Transverse colon (tissue), 4 donors: ENCODE measurements around the gene SV2A. TPM values are rescaled to one million over a fixed set of nuclear protein-coding genes. Genes with fewer than 3 reads are reported as not detected.
A peak's percentile ranks its signal among the peaks of the same experiment; 100 is the strongest.

Source experiments
- DNase-seq: peaks from one replicate; pipeline ENCODE4 v3.0.0-alpha.2; 2019
- H3K27ac ChIP-seq, 4 donors: fragments of 200-600 bp; sonication (generic); 2 replicates each; pipeline ENCODE4 v1.5.1; 2016 to 2018; ENCODE audit warnings: inconsistent platforms in 4 of 4
- H3K27me3 ChIP-seq: fragments of 200-600 bp; sonication (generic); 2 replicates; pipeline ENCODE4 v1.5.1; 2017; ENCODE audit warnings: inconsistent platforms
- H3K36me3 ChIP-seq, 4 donors: fragments of 200-600 bp; sonication (generic); 2 replicates each; pipeline ENCODE4 v1.5.1; 2017 to 2019; ENCODE audit warnings: inconsistent platforms in 4 of 4
- H3K4me1 ChIP-seq, 4 donors: fragments of 200-600 bp; sonication (generic); 2 replicates each; pipeline ENCODE4 v1.5.1; 2017 to 2020; ENCODE audit warnings: inconsistent platforms in 4 of 4
- H3K4me3 ChIP-seq, 4 donors: fragments of 200-600 bp; sonication (generic); 1 replicate in 1 of 4; 2 replicates in 3 of 4; pipeline versions ENCODE4 v1.5.1 to v1.6.1; 2017 to 2019; ENCODE audit warnings: inconsistent platforms in 4 of 4
- H3K9me3 ChIP-seq, 2 donors: fragments of 200-600 bp; sonication (generic); 2 replicates each; pipeline ENCODE4 v1.5.1; 2017 to 2019; ENCODE audit warnings: inconsistent platforms in 2 of 2
- EP300 ChIP-seq: sonication (generic); formaldehyde crosslinking; IDR thresholded peaks from one replicate; pipeline ENCODE4 v1.6.1; 2017; ENCODE audit warnings: antibody characterized with exemption, low read depth
- POLR2A ChIP-seq: fragments of 450-650 bp; IDR thresholded peaks from one replicate; pipeline ENCODE4 v1.6.1; 2016; ENCODE audit warnings: antibody characterized with exemption, mild to moderate bottlenecking, moderate library complexity
- POLR2AphosphoS5 ChIP-seq, 3 donors: sonication (generic); formaldehyde crosslinking; IDR thresholded peaks; one replicate each; pipeline ENCODE4 v1.6.1; 2016; ENCODE audit warnings: antibody characterized with exemption in 3 of 3
- WGBS, 2 donors: methylation state at CpG; one replicate each; pipeline ENCODE4 v1.1.5; 2018; ENCODE audit warnings: low coverage in 1 of 2; 5-methylcytosine and 5-hydroxymethylcytosine counted together
- in situ Hi-C, 4 donors: fragments of 200-750 bp; cut with MboI; loops; one replicate each; pipeline versions ENCODE4 v1.15.0 to v1.15.1; 2017; ENCODE audit warnings: low sequenced_read_pairs in 3 of 4, low pct_ligation_motif_present in 1 of 4, low pct_unique_long_range_greater_than_20kb in 1 of 4
- intact Hi-C: fragments of 100-400 bp; cut with DNase I; formaldehyde crosslinking; loops from one replicate; pipeline ENCODE4 v1.15.1; 2023; ENCODE audit warnings: low total_unique reads
- total RNA-seq, 4 donors: library from RNA; depleted of rRNA; stranded (reverse); fragments of >200 nt; gene quantifications; one replicate each; pipeline ENCODE4 v1.1.0, GENCODE V29; 2016
- TF ChIP-seq, protein P1 (sequence below), 5 experiments: fragments of 200-600 bp in 3 of 5; fragments of 450-650 bp in 2 of 5; sonication (generic) in 3 of 5; IDR thresholded peaks; 1 replicate in 2 of 5; 2 replicates in 3 of 5; pipeline ENCODE4 v1.5.1; 2016 to 2017; ENCODE audit warnings: antibody characterized with exemption in 5 of 5, inconsistent platforms in 3 of 5, mild to moderate bottlenecking in 2 of 5, moderate library complexity in 1 of 5

SV2A gene
- total RNA-seq, 4 donors from 2014 or later, result 0.40 to 2.5 (median 1.5) TPM

DNA sequence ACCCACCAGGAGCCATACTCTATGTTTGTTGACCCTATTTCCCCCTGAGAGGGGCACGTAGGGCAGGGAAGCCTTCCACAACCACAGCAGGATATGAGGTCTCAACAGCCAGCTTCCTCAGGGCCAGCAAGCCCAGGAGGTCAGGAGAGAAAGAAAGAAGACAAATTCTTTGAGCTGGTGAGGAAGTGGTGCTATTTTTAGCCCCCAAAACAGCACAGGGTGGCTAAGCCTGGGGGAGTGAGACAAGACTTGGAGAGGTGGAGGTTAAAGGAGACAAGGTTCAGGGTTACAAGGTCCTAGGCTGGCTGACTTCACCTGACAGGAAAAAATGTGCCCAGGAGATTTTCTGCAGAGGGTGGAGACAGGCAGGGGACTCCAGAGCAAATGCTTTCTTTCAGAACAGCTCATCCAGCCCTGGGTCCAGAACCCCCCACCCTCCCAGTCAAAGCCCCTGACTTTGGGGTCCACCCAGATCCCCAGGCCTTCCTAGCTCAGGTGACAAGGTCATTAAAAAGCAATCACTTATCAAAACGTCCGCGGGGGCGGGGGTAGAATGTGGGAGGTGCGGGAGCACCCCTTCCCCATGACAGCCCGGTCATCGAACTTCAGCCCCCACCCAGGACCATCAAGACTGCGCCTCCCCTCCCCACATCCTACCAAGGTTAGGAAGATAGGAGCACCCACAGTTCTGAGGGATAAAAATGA is 1.3 kb downstream of the SV2A start:
- in situ Hi-C loops, result no loop called here

DNA sequence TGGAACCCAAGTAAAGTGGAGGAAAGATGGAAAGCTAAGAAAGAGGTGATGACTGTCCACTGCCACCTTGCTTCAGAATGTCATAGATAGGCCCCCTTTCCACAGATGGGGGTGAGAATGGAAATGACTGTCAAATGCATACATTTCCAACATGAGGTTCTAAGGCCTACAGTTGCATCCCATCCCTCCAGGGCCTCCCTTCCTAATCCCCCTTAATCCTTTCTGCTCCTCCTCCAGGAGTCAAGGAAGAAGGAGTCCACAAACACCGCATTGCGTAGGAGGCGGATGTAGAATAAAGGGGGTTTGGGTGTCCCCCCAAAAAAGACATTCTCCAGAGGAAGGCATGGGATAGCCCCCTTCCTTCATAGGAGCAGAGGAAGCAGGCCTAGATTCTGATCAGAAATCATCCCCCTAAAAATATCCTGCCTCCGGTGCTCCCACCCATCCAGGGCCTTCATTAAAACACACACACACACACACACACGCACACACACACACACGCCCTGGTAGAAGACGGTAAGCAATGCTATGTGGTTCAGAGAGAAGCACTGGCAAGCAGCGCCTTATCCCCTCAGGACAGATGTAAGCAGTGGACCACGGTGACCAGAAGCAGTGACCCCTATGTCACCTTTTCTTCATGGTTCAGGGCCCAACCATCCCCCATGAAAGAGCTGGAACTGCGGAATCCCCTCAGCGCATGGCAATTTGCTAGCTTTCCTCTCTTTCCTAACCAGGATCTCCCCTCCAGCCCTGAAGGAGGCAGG is 2.0 kb downstream of the SV2A start:
- TF ChIP-seq, protein P1, sequence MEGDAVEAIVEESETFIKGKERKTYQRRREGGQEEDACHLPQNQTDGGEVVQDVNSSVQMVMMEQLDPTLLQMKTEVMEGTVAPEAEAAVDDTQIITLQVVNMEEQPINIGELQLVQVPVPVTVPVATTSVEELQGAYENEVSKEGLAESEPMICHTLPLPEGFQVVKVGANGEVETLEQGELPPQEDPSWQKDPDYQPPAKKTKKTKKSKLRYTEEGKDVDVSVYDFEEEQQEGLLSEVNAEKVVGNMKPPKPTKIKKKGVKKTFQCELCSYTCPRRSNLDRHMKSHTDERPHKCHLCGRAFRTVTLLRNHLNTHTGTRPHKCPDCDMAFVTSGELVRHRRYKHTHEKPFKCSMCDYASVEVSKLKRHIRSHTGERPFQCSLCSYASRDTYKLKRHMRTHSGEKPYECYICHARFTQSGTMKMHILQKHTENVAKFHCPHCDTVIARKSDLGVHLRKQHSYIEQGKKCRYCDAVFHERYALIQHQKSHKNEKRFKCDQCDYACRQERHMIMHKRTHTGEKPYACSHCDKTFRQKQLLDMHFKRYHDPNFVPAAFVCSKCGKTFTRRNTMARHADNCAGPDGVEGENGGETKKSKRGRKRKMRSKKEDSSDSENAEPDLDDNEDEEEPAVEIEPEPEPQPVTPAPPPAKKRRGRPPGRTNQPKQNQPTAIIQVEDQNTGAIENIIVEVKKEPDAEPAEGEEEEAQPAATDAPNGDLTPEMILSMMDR (IDR thresholded peaks at IDR 0.05), result no peak
- TF ChIP-seq POLR2A, result no peak
- no peak for TF ChIP-seq EP300
- TF ChIP-seq POLR2AphosphoS5 (IDR thresholded peaks at IDR 0.05), result no peak
- intact Hi-C loops, result no loop called here
- Histone ChIP-seq H3K27me3 (peaks cover 7% of the 10 kb centered on the region), H3K9me3 (no peaks in the 10 kb centered on the region), H3K27ac (no peak overlapping the region), H3K36me3 (no peaks in the 10 kb centered on the region), H3K4me3 (no peak overlapping the region), H3K4me1 (peaks cover 3 to 17% (median 5%) of the 10 kb centered on the region in 4 donors)
- DNase-seq, result no peak
- in situ Hi-C loops, result no loop called here
- 80 to 82% methylated on average over 3 to 11 of the region's 11 CpGs for WGBS, 2 donors

More for the DNA sequence above, 1.3 kb downstream of the SV2A start:
- TF ChIP-seq POLR2AphosphoS5 (IDR thresholded peaks at IDR 0.05), result no peak
- TF ChIP-seq, protein P1 (IDR thresholded peaks at IDR 0.05), result no peak
- no peaks in the 10 kb centered on the region for H3K9me3 ChIP-seq
- H3K36me3 ChIP-seq, result no peaks in the 10 kb centered on the region
- intact Hi-C loops, result no loop called here
- no peak for DNase-seq
- H3K4me1 ChIP-seq, result peaks cover 3 to 17% (median 5%) of the 10 kb centered on the region in 4 donors
- H3K27ac ChIP-seq, result peak overlapping the region in 1 of 4 donors; percentile 21
- peaks cover 7% of the 10 kb centered on the region for H3K27me3 ChIP-seq
- WGBS, 2 donors, result 53% methylated on average over 9 of the region's 9 CpGs; no CpG with 5 or more reads in 1 of the 2 donors
- H3K4me3 ChIP-seq, result peak overlapping the region in 1 of 4 donors; percentile 51

- WGBS, 2 donors, result 71 to 90% methylated on average over 1 of the region's 1 CpG
- TF ChIP-seq POLR2A, result no peak
- TF ChIP-seq POLR2AphosphoS5 (IDR thresholded peaks at IDR 0.05), result no peak
- TF ChIP-seq, protein P1 (IDR thresholded peaks at IDR 0.05), result no peak
- TF ChIP-seq EP300, result no peak
- no peak for DNase-seq
- Histone ChIP-seq H3K4me1 (peaks cover 3 to 17% (median 5%) of the 10 kb centered on the region in 4 donors), H3K27ac (no peak overlapping the region), H3K36me3 (no peaks in the 10 kb centered on the region), H3K4me3 (no peak overlapping the region), H3K27me3 (peaks cover 7% of the 10 kb centered on the region), H3K9me3 (no peaks in the 10 kb centered on the region)
- intact Hi-C loops (no loop called here), in situ Hi-C loops (no loop called here)
Observed at GRCh38 chr1:149914545-149914944, 3.1 kb downstream of the SV2A start.

GRCh38 chr1:149906570-149907075 is 11.0 kb downstream of the SV2A start:
- TF ChIP-seq, protein P1 (IDR thresholded peaks at IDR 0.05), result no peak
- TF ChIP-seq POLR2A, result no peak
- no peak for TF ChIP-seq POLR2AphosphoS5 (IDR thresholded peaks at IDR 0.05)
- no peak for TF ChIP-seq EP300
- Histone ChIP-seq H3K36me3 (no peaks in the 10 kb centered on the region), H3K4me3 (no peak overlapping the region), H3K4me1 (no peaks in the 10 kb centered on the region), H3K9me3 (no peaks in the 10 kb centered on the region), H3K27me3 (no peaks in the 10 kb centered on the region), H3K27ac (no peak overlapping the region)
- WGBS, 2 donors, result 87% methylated on average over 10 of the region's 10 CpGs; no CpG with 5 or more reads in 1 of the 2 donors
- no peak for DNase-seq
- in situ Hi-C loops (no loop called here), intact Hi-C loops (no loop called here)
